HEK293 (cell line): Measurements from ENCODE around the gene VPS13D.

Source experiments
- CTCF ChIA-PET: fragments of 350-600 bp; formaldehyde crosslinking; extraction: SDS; loops from one replicate; lab custom pipeline; 2021; ENCODE audit warnings: antibody characterized with exemption; lab: Yijun Ruan, JAX
- POLR2A ChIA-PET: fragments of 300-600 bp; formaldehyde crosslinking; extraction: SDS; loops from one replicate; lab custom pipeline; 2020; ENCODE audit warnings: antibody characterized with exemption, inconsistent platforms; lab: Yijun Ruan, JAX
- H3K27ac ChIP-seq: fragments of 200-500 bp; sonication (Bioruptor generic); 2 replicates; pipeline ENCODE4 v1.5.1; 2014; ENCODE audit warnings: low read depth, low read length, control low read depth, inconsistent platforms; ENCODE audit errors: extremely low read depth
- H3K36me3 ChIP-seq, 2 experiments: fragments of 200-500 bp in 1 of 2; sonication (Bioruptor generic) in 1 of 2; 1 replicate in 1 of 2; 2 replicates in 1 of 2; pipeline ENCODE4 v1.5.1; 2014 to 2017; ENCODE audit warnings: inconsistent platforms in 2 of 2, low read length in 2 of 2; ENCODE audit not compliant: control insufficient read depth in 2 of 2, insufficient read depth in 1 of 2
- H3K4me1 ChIP-seq: fragments of 200-500 bp; sonication (Bioruptor generic); 2 replicates; pipeline ENCODE4 v1.5.1; 2014; ENCODE audit warnings: mild to moderate bottlenecking, low read length, inconsistent platforms; ENCODE audit not compliant: control insufficient read depth, insufficient read depth
- H3K4me3 ChIP-seq: 2 replicates; pipeline ENCODE4 v1.5.1; 2011; ENCODE audit warnings: low read depth, mild to moderate bottlenecking, control low read depth, low read length, moderate library complexity
- H3K9me3 ChIP-seq: fragments of 200-500 bp; sonication (Bioruptor generic); 2 replicates; pipeline ENCODE4 v1.5.1; 2014; ENCODE audit warnings: low read depth, low read length, inconsistent platforms; ENCODE audit not compliant: control insufficient read depth, insufficient read depth
- EGR2 ChIP-seq: fragments of 450-650 bp; formaldehyde crosslinking; IDR thresholded peaks from 2 replicates; pipeline ENCODE4 v1.5.1; 2016; ENCODE audit warnings: low read depth, missing biosample characterization, missing genetic modification characterization
- MYNN ChIP-seq: fragments of 450-650 bp; formaldehyde crosslinking; IDR thresholded peaks from 2 replicates; pipeline ENCODE4 v1.5.1; 2016; ENCODE audit warnings: missing biosample characterization, missing genetic modification characterization, borderline replicate concordance
- SETDB1 ChIP-seq: IDR thresholded peaks from one replicate; pipeline ENCODE4 v1.6.1; 2017; ENCODE audit warnings: mild to moderate bottlenecking, low read length, moderate library complexity, mixed read lengths; ENCODE audit not compliant: insufficient read length
- ZFP69B ChIP-seq: fragments of 450-650 bp; formaldehyde crosslinking; IDR thresholded peaks from 2 replicates; pipeline ENCODE4 v1.5.1; 2016; ENCODE audit warnings: missing biosample characterization, missing genetic modification characterization
- ZNF266 ChIP-seq: fragments of 450-650 bp; formaldehyde crosslinking; IDR thresholded peaks from 2 replicates; pipeline ENCODE4 v1.5.1; 2016; ENCODE audit warnings: missing biosample characterization, missing genetic modification characterization, low read depth
- ZNF280C ChIP-seq: fragments of 450-650 bp; formaldehyde crosslinking; IDR thresholded peaks from 2 replicates; pipeline ENCODE4 v1.5.1; 2016; ENCODE audit warnings: missing biosample characterization, missing genetic modification characterization
- ZNF354C ChIP-seq: fragments of 450-650 bp; formaldehyde crosslinking; IDR thresholded peaks from 2 replicates; pipeline ENCODE4 v1.5.1; 2016; ENCODE audit warnings: missing biosample characterization, missing genetic modification characterization, low read depth, borderline replicate concordance
- ZNF391 ChIP-seq: fragments of 450-650 bp; formaldehyde crosslinking; IDR thresholded peaks from 2 replicates; pipeline ENCODE4 v1.5.1; 2016; ENCODE audit warnings: low read depth, missing biosample characterization, missing genetic modification characterization, borderline replicate concordance
- ZNF473 ChIP-seq: fragments of 450-650 bp; formaldehyde crosslinking; IDR thresholded peaks from 2 replicates; pipeline ENCODE4 v1.5.1; 2017; ENCODE audit warnings: missing biosample characterization, missing genetic modification characterization
- ZNF501 ChIP-seq: fragments of 450-650 bp; formaldehyde crosslinking; IDR thresholded peaks from 2 replicates; pipeline ENCODE4 v1.5.1; 2016; ENCODE audit warnings: missing biosample characterization, missing genetic modification characterization
- ZNF529 ChIP-seq: fragments of 450-650 bp; formaldehyde crosslinking; IDR thresholded peaks from 2 replicates; pipeline ENCODE4 v1.5.1; 2017; ENCODE audit warnings: missing genetic modification characterization, missing biosample characterization; ENCODE audit not compliant: insufficient replicate concordance
- ZNF549 ChIP-seq: fragments of 450-650 bp; IDR thresholded peaks from 2 replicates; pipeline ENCODE4 v1.5.1; 2018; ENCODE audit warnings: missing biosample characterization, missing genetic modification characterization, mild to moderate bottlenecking, inconsistent platforms, moderate library complexity
- ZNF585B ChIP-seq: fragments of 450-650 bp; formaldehyde crosslinking; IDR thresholded peaks from 2 replicates; pipeline ENCODE4 v1.5.1; 2016; ENCODE audit warnings: missing biosample characterization, missing genetic modification characterization
- ZNF626 ChIP-seq: fragments of 450-650 bp; sonication (Bioruptor Pico); formaldehyde crosslinking; IDR thresholded peaks from 2 replicates; pipeline ENCODE4 v1.5.1; 2018; ENCODE audit warnings: missing biosample characterization, missing genetic modification characterization, inconsistent platforms
- ZNF747 ChIP-seq: fragments of 450-650 bp; formaldehyde crosslinking; IDR thresholded peaks from 2 replicates; pipeline ENCODE4 v1.5.1; 2016; ENCODE audit warnings: missing biosample characterization, missing genetic modification characterization
- TF ChIP-seq, protein P1 (sequence below): fragments of 450-650 bp; formaldehyde crosslinking; IDR thresholded peaks from 2 replicates; pipeline ENCODE4 v1.5.1; 2016; ENCODE audit warnings: missing biosample characterization, missing genetic modification characterization
- TF ChIP-seq, protein P2 (sequence below): fragments of 450-650 bp; formaldehyde crosslinking; IDR thresholded peaks from 2 replicates; pipeline ENCODE4 v1.5.1; 2017; ENCODE audit warnings: missing biosample characterization, missing genetic modification characterization
- TF ChIP-seq, protein P3 (sequence below): fragments of 450-650 bp; formaldehyde crosslinking; optimal IDR thresholded peaks from 2 replicates; pipeline ENCODE3; 2016; ENCODE audit warnings: missing biosample characterization, mild to moderate bottlenecking, missing genetic modification characterization

Gene VPS13D

GRCh38 chr1:12335815-12336214 is 106.0 kb downstream of the VPS13D start (continued):
- TF ChIP-seq ZNF473 (no peak), ZNF549 (tag by site-specific recombination) (no peak), SETDB1 (no peak), ZNF354C (tag by site-specific recombination) (no peak)

- ChIA-PET CTCF (interaction anchor here (0.5 to 0.6 kb wide), 2 partner anchors 14 to 135 kb away, joined by 3 read pairs; no protein-coding TSS in a partner anchor), POLR2A (interaction anchor here (1.0 kb wide), 1 partner anchor 281 kb away, joined by 9 read pairs; the partner anchor contains the start of gene DHRS3)
- peaks cover 8 to 58% of the 10 kb centered on the region in 2 experiments; a peak in 2 of 3 replicates for H3K36me3 ChIP-seq
These were observed 106.6 kb downstream of the VPS13D start for GRCh38 chr1:12336413-12336812.

DNA sequence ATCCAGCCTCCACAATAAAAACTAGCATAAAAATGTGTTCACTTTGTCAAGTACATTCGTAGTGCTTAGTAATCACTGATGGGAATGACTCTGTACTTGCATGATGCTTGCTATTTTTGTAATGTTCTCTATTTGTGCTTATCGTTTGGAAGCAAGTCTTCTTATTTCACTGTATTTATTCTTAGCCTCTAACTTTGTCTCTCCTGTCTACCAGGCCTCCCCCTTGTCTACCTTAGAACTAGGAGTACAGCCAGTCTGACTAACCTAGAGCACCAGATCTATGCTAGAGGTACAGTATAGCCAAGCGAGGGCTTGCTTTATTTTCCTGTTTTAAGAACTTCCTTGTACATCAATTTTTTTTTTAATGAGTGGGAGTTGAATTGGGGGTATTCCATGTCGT is 108.2 kb downstream of the VPS13D start:
- Histone ChIP-seq H3K27ac (no peak overlapping the region), H3K4me1 (peaks cover 11% of the 10 kb centered on the region; the same call in 1 of the 2 replicates), H3K36me3 (peaks cover 8 to 56% of the 10 kb centered on the region in 2 experiments; a peak in 2 of 3 replicates), H3K9me3 (no peaks in the 10 kb centered on the region), H3K4me3 (no peak overlapping the region)
- ChIA-PET CTCF (no interaction called here), POLR2A (no interaction called here)
- no peak for TF ChIP-seq ZNF529
- TF ChIP-seq ZNF501 (tag by site-specific recombination), result no peak
- TF ChIP-seq, protein P1, sequence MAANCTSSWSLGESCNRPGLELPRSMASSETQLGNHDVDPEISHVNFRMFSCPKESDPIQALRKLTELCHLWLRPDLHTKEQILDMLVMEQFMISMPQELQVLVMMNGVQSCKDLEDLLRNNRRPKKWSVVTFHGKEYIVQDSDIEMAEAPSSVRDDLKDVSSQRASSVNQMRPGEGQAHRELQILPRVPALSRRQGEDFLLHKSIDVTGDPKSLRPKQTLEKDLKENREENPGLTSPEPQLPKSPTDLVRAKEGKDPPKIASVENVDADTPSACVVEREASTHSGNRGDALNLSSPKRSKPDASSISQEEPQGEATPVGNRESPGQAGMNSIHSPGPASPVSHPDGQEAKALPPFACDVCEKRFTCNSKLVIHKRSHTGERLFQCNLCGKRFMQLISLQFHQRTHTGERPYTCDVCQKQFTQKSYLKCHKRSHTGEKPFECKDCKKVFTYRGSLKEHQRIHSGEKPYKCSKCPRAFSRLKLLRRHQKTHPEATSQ (tag by site-specific recombination), result no peak
- TF ChIP-seq ZNF391, result no peak

More at GRCh38 chr1:12336413-12336812, 106.6 kb downstream of the VPS13D start:
- Histone ChIP-seq H3K27ac (no peak overlapping the region), H3K4me1 (peaks cover 11% of the 10 kb centered on the region; the same call in 1 of the 2 replicates), H3K9me3 (no peaks in the 10 kb centered on the region), H3K4me3 (no peak overlapping the region)
- TF ChIP-seq, protein P2, sequence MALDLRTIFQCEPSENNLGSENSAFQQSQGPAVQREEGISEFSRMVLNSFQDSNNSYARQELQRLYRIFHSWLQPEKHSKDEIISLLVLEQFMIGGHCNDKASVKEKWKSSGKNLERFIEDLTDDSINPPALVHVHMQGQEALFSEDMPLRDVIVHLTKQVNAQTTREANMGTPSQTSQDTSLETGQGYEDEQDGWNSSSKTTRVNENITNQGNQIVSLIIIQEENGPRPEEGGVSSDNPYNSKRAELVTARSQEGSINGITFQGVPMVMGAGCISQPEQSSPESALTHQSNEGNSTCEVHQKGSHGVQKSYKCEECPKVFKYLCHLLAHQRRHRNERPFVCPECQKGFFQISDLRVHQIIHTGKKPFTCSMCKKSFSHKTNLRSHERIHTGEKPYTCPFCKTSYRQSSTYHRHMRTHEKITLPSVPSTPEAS, result no peak
- TF ChIP-seq EGR2 (no peak), ZFP69B (no peak), ZNF585B (no peak), ZNF747 (tag by site-specific recombination) (no peak), ZNF501 (tag by site-specific recombination) (no peak), MYNN (tag by site-specific recombination) (no peak), ZNF266 (tag by site-specific recombination) (no peak), ZNF280C (tag by site-specific recombination) (no peak), ZNF626 (tag by site-specific recombination) (no peak)
- TF ChIP-seq, protein P3, sequence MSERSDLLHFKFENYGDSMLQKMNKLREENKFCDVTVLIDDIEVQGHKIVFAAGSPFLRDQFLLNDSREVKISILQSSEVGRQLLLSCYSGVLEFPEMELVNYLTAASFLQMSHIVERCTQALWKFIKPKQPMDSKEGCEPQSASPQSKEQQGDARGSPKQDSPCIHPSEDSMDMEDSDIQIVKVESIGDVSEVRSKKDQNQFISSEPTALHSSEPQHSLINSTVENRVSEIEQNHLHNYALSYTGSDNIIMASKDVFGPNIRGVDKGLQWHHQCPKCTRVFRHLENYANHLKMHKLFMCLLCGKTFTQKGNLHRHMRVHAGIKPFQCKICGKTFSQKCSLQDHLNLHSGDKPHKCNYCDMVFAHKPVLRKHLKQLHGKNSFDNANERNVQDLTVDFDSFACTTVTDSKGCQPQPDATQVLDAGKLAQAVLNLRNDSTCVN (tag by site-specific recombination), result no peak
